GM23248 (cell line): ENCODE results near the gene RANGRF.

ENCODE experiments used
- EZH2 ChIP-seq: fragments of 200-600 bp; sonication (generic); IDR thresholded peaks from 2 replicates; pipeline ENCODE4 v1.6.1; 2018; ENCODE audit warnings: antibody characterized with exemption, mild to moderate bottlenecking; ENCODE audit not compliant: insufficient read depth, poor library complexity, severe bottlenecking
- EZH2phosphoT487 ChIP-seq: fragments of 200-600 bp; sonication (generic); IDR thresholded peaks from 2 replicates; pipeline ENCODE4 v1.6.1; 2018; ENCODE audit warnings: antibody characterized with exemption, moderate library complexity, mild to moderate bottlenecking, low read depth; ENCODE audit not compliant: insufficient read depth

DNA sequence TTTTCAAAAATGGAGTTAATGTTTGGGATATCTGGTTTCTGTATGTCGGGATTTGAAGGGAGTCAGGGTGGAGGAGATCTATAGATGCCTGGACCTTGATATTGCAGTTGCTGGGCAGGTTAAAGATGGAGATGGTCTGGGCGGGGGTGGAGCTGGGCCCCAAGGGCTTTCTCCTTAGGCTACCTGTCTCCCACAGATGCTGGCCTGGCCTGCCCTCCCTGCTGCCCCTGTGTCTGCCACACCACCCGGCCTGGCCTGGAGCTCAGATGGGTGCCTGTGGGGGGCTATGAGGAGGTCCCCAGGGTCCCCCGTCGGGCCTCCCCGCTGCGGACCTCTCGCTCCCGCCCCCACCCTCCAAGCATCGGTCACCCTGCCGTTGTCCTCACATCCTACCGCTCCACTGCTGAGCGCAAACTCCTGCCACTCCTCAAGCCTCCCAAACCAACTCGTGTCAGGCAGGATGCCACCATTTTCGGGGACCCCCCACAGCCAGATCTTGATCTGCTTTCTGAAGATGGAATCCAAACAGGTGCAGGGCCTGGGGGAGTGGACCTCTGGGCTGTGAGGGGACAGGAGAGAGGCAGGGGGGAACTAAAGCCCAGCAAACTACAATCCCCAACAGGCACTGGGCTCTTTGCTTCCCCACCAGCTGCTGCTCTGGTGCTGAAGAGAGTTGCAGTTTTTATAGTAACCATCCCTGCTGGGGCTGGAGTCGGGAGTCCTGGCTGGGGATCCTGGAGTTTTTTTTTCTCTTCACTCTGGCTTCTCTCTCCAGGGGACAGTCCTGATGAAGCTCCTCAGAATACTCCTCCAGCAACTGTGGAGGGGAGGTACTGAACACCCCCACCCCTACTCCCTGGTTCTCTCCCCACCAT lies 24.5 kb downstream of the RANGRF start:
- TF ChIP-seq EZH2phosphoT487, result no peak
- no peak for TF ChIP-seq EZH2
